PC-9 (cell line): Measurements from ENCODE around the gene SH3D21.

Experiments
- EZH2 ChIP-seq: fragments of 200-600 bp; sonication (generic); IDR thresholded peaks from 2 replicates; pipeline ENCODE4 v1.8.0; 2017; ENCODE audit warnings: antibody characterized with exemption, low read depth
- TF ChIP-seq, protein P1 (sequence below): fragments of 200-600 bp; sonication (generic); conservative IDR thresholded peaks from 2 replicates; pipeline ENCODE4 v1.6.1; 2017; ENCODE audit warnings: mixed run types, antibody characterized with exemption, mild to moderate bottlenecking, moderate library complexity

- TF ChIP-seq, protein P1, sequence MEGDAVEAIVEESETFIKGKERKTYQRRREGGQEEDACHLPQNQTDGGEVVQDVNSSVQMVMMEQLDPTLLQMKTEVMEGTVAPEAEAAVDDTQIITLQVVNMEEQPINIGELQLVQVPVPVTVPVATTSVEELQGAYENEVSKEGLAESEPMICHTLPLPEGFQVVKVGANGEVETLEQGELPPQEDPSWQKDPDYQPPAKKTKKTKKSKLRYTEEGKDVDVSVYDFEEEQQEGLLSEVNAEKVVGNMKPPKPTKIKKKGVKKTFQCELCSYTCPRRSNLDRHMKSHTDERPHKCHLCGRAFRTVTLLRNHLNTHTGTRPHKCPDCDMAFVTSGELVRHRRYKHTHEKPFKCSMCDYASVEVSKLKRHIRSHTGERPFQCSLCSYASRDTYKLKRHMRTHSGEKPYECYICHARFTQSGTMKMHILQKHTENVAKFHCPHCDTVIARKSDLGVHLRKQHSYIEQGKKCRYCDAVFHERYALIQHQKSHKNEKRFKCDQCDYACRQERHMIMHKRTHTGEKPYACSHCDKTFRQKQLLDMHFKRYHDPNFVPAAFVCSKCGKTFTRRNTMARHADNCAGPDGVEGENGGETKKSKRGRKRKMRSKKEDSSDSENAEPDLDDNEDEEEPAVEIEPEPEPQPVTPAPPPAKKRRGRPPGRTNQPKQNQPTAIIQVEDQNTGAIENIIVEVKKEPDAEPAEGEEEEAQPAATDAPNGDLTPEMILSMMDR: no peak
- no peak for TF ChIP-seq EZH2
Measured at GRCh38 chr1:36339215-36339614, 33.0 kb downstream of the SH3D21 start.
